Activated CD8-positive, alpha-beta memory T cell treated with anti-CD3 and anti-CD28 coated beads for 4 hours (primary cell): ENCODE results near the gene PLAAT2.
"Not testable (repeated sequence)": the region's sequence is repeated elsewhere in the genome, so short reads cannot be mapped to it uniquely, and the experiment has no call there.

Source experiments
- DNase-seq, 2 donors: peaks; one replicate each; pipeline ENCODE4 v3.0.0-alpha.2; 2020; ENCODE audit warnings: low read depth in 2 of 2

PLAAT2 gene

DNA sequence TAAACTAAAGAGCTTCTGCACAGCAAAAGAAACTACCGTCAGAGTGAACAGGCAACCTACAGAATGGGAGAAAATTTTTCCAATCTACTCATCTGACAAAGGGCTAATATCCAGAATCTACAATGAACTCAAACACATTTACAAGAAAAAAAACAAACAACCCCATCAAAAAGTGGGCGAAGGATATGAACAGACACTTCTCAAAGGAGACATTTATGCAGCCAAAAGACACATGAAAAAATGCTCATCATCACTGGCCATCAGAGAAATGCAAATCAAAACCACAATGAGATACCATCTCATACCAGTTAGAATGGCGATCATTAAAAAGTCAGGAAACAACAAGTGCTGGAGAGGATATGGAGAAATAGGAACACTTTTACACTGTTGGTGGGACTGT, 15.7 kb upstream of the PLAAT2 start:
- DNase-seq: not testable (repeated sequence)

DNA sequence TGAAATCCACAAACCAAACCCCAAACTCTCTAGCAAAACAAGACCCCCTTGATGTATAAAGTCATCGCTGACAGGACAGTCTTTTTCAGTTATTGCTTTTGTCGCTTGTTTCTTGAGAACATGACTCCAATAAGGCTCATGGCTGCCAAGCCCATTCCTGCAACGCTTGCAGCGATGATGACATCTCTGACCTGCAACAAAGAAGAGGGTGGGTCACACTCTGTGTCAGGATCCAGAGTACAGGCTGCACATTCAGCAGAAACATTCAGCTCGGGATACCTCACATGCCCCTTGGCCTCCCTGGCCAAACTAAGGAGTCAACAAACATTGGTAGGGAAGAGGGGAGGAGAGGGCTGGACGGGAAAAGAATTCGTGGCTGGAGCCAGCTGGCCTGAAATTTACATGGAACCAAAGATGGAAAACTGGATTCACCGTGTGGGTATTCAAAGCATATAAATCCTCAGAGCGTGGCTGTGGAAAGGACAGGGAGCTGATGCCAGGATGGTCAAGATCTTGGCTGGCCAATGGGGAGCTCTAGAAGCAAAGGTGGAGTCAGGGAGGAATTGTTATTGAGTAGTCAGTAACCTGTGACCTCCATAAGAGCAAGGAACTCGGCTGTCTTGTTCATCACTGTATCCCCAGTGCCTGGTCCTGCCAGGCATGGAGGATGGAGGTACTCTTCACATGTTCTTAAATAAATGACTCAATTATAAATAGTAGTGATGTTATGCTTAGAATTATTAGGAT, 11.8 kb upstream of the PLAAT2 start:
- DNase-seq: no peak

DNA sequence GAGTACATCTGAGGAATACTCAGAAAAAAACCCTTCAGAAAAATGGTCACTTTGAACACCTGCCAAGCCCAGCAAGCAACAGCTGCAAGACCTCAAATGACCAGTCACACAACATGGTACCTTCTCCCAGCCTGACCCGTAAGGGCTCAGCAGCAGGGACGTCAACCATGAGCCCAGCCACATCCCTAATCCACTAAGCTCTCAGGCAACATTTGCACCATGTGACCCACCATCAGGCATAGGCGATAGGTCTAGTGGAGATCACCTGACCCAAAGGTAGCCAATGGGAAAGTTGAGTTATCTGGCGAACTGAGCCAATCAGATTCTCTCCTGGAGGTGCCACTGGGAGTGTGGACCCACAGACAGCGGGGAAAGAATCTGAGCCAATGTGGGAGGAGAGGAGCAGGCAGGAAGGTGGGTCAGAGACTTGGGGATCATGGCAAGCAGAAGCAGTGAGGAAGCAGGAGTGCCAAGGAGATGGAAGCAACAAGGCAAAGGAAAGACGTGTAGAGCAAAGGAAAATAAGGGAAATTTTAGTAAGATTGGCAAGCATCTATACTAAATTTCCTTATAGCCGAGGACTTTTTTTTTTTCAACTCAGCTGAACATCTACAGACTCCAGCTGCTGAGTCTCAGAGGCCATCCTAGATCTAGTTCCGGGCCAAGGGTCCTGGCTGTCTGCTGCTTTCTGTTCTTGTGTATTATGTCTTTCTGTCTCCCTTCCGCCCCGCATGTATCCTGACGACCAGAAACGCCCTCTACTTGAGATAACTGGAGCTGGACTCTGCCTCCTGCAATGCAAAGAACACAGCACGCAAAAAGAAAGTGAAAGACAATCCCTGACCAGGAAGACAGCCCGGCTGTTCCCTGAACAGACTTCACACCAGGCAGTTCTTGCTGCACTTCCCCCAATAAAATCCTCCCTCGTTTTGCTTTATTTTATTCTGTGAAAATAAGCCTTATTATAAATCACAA, 11.0 kb upstream of the PLAAT2 start:
- DNase-seq: no peak

DNA sequence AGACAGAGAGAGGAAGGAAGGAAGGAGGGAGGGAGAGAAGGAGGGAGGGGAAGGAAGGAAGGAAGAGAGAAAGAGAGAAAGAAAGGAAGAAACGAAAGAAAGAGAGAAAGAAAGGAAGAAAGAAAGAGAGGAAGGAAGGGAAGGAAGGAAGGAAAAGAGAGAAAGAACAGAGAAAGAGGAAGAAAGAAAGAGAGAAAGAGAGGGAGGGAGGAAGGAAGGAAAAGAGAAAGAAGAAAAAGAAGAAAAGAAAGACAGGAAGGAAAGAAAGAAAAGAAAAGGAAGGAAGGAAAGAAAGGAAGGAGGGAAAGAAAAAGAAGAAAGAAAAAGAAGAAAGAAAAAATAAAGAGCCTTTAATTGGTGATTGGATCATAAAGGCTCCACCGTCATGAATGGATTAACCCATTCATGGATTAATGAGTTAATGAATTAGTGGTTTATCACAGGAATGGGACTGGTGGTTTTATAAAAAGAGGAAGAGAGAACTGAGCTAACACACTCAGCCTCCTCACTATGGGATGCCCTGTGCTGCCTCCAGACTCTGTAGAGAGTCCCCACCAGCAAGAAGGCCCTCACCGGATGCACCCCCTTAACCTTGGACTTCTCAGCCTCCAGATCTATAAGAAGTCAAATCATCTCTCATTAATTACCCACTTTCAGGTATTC, 9.0 kb upstream of the PLAAT2 start:
- no peak for DNase-seq

DNA sequence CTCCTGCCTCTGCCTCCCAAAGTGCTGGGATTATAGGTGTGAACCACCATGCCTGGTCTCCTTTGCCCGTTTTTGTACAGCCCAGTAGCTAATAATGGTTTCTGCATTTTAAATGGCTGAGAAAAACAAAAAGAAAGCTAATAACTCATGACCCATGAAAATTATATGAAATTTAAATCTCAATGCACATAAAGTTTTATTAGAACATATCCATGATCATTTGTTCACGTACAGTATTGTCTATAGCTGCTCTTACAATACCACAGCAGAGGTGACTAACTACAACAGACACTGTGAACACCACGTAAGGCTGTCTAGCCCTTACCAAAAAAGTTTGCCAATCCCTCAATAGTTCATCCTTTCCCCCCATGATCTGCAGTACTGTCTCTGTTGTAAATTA, 6.4 kb upstream of the PLAAT2 start:
- no peak for DNase-seq

DNA sequence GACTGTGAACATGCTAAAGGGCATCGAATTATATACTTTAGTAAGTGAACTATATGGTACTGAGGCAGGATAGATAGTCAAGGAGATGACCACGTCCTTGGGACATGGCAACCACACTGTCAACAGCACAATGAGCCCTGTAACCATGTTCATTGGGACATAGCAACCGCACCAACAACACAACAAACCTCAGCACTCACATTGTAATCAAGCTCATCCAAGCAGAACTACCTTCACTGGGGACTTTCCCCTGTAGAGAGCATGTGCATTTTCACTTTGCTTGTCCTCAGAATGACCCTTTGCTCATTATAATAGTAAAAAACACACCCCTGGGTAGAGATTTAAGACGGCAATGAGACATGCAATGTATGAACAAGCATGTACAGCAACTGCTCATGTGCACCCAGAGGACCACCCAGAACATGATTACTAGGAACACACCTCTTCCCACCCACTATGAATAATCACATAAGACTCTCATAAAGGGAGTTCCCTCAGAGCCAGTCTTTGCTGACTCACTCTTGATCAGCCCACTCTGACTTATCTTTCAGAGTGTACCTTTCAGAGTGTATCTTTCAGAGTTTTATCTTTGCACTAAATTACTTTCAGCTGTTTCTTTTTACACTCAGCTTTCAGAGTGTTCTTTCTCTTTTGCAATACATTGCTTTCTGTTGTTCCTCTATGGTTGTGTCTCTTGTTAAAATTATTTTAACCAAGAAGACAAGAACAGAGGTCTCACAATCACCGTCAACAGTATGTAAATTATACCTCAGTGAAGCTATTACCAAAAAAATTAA, 4.1 kb upstream of the PLAAT2 start:
- DNase-seq: peak; percentile 24 to 55

DNA sequence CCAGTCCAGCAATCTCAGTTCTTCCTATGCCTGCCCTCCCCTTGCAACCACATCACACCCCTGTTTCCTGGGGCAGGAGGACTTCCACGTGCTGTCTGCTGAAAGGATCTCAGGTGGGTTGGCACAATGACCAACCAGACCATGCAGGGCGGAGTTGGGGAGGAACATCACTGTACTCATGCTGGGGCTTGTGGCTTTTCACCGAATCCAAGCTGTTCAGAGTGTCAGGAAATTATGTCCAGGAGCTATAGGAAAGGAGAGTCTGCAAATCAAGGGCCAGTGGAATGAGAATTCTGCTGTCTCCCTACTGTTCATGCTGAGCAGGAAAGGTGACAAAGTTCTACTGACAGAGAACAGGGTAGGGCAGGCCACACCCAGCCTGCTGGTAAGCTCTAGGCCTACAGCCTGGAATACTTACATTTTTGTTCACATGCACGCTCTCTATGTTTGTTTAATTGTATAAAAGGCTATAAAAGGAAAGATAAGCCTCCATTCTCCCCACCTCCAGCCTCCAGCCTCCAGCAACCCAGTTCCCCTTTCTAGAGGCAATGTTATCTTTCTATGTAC, 1.7 kb upstream of the PLAAT2 start:
- no peak for DNase-seq

DNA sequence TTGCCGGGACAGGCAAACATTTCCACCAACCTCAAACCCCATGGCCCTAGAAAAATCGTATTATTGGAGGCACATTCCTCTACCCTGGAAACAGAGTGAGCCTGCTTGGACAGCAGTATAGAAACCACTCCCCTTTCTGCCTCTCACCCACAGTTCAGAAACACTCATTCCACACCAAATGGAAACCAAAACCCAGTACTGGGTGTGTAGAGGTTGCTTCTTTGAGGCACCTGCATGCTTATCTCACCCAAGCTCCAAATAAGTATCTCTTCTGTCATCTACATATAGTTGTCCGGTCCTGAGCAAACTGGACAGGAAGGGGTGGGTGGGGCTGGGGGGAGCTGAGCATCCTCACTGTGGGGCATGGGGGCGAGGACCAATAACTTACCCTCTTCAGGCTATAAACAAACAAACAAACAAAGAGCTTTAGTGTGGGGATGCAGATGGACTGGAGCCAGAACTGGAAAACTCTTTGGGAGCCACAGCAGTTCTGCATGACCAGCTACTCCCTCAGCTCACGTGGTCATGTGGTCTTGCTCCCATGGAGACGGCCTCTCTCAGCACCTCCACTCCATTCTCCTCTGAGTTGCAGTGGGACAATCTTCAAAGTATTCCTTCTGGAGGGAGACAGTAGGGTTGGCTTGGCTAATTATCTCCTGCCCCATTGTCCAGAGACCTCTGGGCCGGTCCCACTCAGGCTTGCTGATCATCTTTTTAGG, 1.0 kb upstream of the PLAAT2 start:
- DNase-seq: no peak

DNA sequence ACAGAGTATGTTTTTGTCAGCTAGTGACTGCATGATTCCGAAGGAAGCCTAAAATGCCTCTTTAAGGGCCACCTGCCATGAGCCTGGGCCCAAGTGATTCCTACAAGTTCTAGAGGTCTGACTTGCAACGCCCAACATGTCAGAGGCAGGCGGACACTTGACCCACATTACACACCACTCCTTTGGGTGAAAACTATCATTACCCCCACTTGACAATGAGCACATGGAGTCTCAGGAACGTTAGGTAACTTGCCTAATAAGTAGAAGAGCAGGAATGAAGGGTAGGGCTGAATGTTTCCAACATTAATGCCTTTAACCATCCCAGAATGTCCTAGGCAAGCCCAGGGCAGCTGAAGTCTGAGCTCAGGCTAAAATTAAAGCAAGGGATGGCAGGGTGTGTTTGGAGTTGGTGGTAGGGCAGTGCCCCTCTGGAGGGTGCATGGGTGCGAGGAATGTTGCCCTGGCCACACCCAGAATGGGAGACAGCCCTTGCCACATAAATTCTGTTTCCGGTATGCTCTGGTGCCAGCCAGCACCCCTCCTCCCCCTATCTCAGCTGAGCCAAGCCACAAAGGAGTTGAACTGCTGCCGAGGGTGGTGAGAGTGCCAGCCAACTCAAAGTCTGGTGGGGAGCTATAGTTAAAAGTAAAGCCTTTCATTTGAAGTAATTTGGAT, 2.5 kb downstream of the PLAAT2 start:
- DNase-seq: no peak

DNA sequence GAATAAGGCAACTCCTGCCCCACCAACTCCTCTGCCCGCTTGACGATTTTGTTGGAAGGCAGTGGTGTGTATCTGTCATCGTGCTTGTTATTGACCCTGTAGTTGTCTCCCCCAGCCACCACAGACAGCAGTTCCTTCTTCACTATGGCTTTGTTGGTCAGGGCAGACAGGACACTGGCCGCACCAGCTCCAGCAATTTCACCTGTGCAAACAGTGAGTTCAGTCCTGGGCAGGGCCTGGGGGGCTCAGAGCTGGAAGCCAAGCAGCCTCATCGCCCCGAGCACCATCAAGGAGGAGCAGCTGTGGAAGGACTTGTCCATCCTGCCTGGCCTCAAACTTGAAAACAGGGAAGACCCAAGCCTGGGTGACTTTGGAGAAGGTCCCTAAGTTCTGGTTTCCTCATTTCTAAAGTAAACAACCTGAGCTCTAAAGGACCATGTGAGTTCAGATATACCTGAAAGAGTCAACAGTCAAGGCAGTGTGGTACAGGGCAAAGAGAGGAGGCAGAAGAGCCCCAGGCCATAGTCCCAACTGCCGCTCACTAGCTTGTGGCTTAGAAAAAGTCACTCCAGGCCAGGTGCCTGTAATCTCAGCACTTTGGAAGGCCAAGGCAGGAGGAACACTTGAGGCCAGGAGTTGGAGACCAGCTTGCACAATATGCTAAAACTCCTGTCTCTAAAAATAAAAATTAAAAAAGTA, 4.6 kb downstream of the PLAAT2 start:
- DNase-seq: no peak

DNA sequence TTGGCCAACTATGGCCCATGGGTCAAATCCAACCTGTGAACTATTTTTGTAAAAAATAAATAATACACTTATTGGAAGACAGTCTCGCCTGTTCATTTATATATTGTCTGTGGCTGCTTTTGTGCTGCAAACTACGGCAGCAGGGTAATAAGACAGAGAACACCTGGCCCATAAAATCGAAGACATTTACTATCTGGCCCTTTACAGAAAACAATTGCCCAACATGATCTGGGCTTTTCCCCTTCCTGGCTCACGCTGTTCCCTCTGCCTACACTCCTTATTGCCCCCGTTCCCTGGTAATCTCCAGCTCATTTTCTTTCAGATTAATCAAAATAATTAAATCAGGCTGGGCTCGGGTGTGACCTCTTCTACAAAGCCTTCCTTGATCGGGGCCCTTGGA, 5.6 kb downstream of the PLAAT2 start:
- no peak for DNase-seq

DNA sequence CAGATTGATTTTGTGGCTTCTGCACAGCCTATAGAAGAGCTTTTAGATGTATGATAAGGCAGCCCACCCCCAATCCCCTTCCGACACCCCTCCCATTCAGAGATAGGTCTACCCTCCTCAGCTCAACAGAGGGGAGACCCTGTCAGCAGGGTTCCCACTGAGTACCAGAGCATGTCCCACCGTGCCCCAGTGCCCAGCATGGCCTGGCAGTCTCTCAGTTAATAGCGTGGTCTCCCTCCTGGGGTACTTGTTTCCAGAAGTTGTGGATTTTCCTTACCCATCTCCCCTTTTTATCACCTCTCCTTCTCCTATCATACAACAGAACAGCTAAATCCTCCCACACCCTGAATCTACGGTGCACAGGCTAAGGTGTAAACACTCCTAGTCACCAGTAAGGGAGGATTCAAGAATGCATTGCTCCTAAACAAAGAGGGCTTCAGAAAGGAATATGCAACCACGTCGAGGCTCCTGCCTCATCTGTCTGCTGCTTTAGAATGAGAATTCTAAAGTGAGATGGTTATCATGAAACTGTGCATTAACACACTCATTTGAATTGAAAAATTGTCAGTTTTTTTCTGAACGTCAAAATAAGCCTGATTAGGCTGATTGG, 6.7 kb downstream of the PLAAT2 start:
- no peak for DNase-seq

DNA sequence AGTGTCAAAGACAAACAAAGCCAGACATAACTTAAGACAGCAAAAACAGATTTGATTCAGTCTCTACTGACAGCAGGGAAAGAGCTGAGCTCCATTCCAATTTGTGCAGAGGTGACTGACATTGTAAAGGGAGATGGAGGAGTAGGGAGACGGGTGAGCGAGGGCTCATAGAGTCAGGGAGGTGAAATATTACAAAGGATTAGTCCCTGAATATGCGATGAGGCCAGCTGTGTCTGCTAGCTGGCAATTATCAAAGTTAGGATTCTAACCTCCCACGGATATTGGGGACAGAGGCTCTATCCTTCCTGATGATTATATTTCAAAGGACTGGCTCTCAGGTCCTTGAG, 8.3 kb downstream of the PLAAT2 start:
- DNase-seq: no peak

DNA sequence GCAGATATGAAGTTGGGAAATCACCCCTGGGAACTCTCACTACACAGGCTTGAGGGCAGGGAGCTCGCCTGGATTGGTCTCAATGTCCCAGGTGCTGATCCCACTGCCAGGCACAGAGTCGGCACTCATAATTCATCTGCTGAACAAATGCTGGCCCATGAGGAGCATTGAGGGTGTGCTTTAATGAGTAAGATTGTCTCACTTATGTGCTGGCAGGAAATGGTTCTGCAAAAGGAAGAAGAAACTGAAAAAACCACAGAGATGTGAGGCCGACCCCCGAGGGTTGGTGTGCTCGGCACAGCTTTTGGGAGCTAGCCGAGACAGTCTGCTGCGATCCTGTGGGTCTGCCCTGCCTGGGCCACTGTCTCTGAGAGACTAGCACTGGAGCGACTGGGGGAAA, 9.4 kb downstream of the PLAAT2 start:
- DNase-seq: peak in 1 of 2 donors; percentile 43

DNA sequence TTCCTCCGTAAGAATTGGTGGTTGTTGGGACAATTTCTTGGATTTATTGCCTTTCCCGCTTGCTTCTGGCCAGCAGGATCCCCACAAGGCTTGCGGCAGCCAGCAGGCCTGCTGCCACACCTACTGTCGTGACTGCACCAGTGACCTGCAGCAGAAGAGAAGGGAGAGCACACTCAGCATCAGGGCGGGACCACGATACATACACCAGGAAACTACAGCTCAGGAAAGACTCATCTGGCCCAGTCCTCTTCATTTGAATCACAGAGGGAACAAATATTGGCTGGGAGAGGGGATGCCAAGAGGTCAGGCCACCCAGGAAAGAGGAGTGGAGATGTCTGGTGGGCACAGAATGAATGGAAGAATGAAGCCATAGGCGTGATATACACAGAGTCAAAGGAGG, 10.3 kb downstream of the PLAAT2 start:
- no peak for DNase-seq

DNA sequence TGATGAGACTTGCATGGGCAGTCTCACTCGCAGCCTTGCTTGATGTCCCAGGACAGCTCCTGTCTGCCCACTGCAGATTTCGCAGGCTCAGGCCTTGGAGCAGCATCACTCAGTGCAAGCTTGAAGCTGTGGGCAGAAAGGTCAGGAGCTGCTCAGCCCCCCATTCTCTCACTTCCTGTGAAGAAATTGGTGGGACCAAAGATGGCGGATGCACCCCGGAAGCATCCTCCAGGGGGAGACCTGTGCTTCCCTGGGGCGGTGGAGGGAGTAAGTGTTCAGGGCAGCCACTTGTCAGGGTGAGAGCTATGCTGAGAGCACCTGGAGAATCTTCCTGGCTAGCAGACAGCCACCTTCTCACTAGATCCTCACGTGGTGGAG, 11.3 kb downstream of the PLAAT2 start:
- no peak for DNase-seq

DNA sequence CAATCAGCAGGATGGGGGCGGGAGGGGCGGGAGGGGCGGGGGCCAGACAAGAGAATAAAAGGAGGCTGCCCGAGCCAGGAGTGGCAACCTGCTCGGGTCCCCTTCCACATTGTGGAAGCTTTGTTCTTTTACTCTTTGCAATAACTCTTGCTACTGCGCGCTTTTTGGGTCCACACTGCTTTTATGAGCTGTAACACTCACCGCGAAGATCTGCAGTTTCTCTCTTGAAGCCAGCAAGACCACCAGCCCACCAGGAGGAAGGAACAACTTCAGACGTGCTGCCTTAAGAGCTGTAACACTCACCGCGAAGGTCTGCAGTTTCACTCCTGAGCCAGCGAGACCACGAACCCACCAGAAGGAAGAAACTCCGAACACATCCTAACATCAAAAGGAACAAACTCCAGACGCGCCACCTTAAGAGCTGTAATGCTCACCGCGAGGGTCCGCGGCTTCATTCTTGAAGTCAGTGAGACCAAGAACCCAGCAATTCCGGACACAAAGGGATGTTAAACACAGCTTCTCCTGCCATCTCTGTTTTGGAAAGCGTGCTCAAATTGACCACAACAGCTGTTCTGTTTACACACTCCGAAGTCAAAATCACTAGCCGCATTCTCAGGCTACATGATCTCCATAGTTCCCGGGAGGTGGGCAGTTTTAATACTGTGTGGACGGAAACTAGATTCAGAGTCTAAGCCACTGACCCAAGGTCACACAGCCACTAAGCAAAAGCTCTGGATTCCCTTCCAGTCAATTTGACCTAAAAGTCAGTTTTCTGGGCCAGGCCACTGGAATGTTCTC, 11.9 kb downstream of the PLAAT2 start:
- DNase-seq: no peak

DNA sequence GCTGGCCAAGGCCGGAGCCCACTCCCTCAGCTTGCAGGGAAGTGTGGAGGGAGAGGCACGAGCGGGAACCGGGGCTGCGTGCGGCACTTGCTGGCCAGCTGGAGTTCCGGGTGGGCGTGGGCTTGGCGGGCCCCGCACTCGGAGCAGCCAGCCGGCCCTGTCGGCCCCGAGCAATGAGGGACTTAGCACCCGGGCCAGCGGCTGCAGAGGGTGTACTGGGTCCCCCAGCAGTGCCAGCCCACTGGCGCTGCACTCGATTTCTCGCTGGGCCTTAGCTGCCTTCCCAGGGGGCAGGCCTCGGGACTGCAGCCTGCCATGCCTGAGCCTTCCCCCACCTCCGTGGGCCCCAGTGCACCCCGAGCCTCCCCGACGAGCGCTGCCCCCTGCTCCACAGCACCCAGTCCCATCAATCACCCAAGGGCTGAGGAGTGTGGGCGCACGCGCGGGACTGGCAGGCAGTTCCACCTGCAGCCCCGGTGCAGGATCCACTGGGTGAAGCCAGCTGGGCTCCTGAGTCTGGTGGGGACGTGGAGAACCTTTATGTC, 13.0 kb downstream of the PLAAT2 start:
- not testable (repeated sequence) for DNase-seq
